IPS DF 4.7 (cell line): ENCODE data around the gene CCT5.

Experiments used
- DNase-seq: peaks from one replicate; pipeline ENCODE4 v3.0.0-alpha.2; 2013; ENCODE audit warnings: low spot score; ENCODE audit errors: extremely low read depth

The CCT5 gene

GRCh38 chr5:10249948-10250805 is at the start of gene CCT5:
Gene CCT5, plus strand, starts transcription at chr5:10250280. Its CDS starts 61 bp downstream, at chr5:10250341.
- peak; percentile 58 for DNase-seq

DNA sequence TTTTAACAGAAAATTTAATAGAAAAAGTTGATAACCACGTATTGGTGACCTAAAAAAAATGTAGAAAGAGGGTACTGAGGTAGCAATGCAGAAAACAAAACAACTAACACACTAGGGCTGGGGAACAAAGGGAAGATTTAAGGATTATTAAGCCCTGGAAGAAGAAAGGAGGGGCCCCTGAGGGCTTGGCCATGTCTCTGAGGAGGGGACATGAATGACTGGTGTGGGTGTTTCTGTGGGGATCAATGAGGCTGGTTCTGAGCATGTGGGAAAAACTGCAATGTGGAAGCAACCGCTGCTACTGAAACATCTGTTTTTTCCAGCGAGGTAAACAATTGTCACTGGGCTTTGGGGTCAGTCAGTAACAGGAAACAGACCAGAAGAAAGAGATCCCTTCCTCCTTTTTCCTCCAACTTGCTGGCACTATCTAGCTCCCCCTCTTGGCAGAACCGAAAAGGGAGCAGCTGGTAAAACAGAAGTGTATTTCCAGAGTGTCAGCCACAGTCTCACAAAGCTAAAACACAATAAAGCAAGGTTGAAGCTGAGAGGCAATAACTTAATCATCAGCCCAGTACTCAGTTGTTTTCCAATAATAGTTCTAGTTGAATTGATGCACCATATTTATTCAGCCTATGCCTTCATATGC is 48.7 kb upstream of the CCT5 start:
- peak; percentile 25 for DNase-seq

DNA sequence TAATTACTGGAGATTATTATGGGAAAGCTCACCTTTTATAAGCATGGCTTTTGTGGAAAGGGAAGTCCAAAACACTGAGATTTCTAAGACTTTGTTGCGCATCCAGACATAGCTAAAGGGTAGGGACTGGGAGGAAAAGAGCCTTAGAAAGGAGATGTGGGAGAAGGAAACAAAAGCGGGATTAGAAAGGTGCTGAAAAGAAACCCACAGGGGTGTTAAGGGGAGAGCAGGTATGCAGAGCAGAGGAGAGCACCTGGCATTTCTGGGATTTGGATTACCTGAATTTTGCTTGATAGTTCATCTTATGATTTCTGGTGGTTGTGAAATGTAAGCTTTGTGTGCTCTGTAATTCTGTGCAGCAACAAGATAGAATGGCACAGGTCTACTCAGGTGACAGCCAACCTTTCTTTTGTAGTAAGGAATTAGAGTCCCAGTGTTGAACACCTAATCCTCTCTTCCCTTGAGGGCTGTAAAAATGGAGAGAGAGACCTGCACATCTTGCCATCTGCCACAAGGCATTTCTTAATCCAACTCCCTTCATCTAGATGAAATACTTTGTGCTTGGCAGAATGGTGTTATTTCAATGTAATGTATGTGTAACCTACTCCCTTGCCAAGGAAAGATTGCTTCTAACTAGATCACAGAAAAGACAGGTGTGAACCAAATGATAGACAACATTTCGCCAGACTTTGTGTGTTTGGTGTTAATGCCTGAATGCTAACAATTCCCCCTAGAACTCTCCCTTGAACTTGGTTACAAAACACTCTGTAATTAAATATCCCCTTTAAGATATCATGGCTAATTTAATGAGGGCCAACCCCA is 47.8 kb upstream of the CCT5 start:
- DNase-seq, result no peak

DNA sequence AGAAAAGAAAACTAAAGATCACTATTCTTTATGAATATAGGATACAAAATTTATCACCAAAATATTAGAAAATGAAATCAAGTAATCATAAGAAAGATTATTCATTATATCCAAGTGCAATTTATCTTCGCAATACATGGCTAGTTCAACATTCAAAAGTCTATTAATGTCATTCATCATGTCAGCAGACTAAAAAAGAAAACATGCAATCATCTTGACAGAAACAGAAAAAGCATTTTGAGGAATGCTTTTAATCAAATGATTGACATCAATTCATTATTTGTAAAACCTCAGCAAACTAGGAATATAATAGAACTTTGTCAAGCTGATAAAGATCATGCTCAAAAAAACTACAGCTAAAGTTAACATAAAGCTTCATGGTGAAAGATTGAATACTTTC is 41.1 kb upstream of the CCT5 start:
- DNase-seq, result no peak

DNA sequence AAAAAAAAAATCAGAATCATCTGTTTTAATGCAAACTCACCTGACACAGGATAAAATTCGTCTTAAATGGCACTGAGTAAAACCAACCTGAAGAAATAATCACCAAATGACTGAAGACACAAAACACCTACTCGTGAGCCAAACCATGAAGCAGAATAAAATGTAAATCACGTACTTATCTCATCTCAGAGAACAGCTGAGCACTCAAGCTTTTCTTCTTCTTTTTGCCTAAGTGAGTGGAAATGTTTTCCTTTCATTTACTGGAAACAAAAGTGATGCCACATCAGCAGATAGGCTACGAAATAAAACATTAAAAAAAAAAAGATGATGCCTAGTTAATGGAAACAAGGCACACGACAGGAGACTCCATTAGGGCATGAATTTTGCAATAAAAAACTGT is 36.8 kb upstream of the CCT5 start:
- no peak for DNase-seq

GRCh38 chr5:10214041-10214440 is 36.0 kb upstream of the CCT5 start:
- DNase-seq, result no peak

DNA sequence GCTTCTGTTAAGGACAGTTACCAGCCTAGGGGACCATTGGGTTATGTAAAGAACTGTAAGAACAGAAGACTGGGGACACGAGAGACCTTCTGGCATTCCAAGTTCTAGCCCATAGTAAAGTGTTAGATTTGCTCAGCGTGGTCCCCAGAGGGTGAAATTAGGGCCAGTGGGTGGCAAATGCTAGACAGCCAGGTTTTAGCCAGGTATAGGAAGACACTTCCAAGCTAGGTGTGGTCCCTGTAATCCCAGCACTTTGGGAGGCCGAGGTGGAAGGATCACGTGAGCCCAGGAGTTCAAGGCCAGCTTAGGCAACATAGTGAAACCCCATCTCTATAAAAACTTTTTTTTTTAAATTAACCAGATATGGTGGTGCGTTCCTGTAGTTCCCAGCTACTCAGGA is 34.7 kb upstream of the CCT5 start:
- no peak for DNase-seq

DNA sequence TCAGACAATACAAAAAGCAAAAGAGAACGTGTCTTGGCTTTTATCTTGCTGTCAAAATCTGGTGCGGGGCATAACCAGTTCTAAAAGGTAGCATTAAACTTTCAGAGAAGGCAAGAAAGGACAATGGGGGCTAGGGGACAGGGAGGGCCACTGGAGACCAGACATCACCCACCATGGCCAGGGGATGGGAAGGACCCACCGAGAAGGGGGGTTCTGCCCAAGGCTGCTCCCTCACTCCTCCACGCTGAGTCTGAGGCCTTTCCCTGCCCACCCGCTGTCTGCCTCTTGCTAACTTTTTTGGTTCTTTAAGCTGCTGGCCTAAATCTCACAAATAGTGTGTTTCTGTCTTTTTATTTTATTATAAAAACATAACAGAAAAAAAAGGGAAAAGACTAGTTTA is 34.0 kb upstream of the CCT5 start:
- no peak for DNase-seq

GRCh38 chr5:10218658-10219057 is 31.4 kb upstream of the CCT5 start:
- no peak for DNase-seq

DNA sequence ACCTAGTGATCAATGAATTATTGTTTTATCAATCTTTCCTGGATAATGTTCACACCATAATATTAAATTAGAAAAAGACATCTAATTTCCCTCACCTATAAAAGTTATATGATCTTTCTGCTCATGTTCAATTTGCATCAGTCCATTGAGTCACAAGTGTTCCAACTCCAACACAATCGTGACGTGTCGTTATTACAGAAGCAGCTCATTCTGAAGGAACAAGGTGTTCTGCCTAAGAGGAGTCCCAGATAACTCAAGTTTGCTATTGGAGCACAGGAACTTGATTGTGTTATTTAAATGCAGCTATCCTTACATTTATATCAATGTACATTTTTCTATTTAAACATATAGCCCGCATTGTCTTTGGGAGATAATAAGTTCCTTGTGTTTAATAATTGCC is 31.0 kb upstream of the CCT5 start:
- no peak for DNase-seq

- DNase-seq, result no peak
Observed at GRCh38 chr5:10220248-10220647, 29.8 kb upstream of the CCT5 start.

- DNase-seq, result no peak
Observed at GRCh38 chr5:10222326-10222725, 27.8 kb upstream of the CCT5 start.

DNA sequence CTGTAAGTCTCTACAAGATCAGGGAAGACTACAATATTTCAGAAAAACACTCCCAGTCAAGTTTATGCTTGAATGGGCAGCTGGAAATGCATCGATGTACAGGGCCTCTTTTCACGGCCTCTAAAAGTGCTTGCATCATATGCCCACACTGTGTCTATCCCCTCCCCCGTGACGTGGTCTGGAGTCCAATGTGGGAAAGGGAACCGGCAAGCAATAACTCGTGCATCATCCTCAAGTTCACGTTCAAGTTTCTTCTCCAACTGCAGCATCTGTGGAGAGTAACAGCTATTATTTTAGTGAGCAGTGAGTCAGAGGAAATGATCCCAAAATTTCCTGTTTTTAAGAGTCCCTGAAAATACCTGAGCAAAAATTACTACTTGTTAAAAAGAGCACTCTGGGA is 22.7 kb upstream of the CCT5 start:
- DNase-seq, result no peak

- DNase-seq, result no peak
Observed at GRCh38 chr5:10228288-10228687, 21.8 kb upstream of the CCT5 start.

GRCh38 chr5:10229306-10230048 is 20.6 kb upstream of the CCT5 start:
- DNase-seq, result no peak

DNA sequence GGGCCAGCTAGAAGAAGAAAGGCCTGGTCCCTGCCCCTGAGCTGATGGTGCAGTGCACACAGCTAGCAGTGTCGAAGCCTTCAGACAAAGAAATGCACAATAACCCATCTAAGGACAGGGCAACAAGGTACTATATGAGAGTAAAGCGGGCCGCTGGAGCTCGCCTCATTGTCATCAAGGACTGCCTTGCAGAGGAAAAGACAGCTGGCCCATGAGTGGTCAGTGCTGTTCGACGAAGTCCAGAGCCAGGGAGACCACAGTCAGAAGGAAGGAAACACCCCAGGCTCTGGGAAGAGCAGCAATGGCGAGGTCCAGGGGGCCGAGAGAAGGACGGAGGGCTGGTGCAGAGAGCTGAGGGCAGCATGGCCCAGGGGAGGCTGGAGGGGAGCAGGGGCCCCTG is 17.7 kb upstream of the CCT5 start:
- DNase-seq, result no peak

GRCh38 chr5:10233011-10233410 is 17.1 kb upstream of the CCT5 start:
- DNase-seq, result no peak

GRCh38 chr5:10233505-10233904 is 16.6 kb upstream of the CCT5 start:
- no peak for DNase-seq

- no peak for DNase-seq
Observed at GRCh38 chr5:10235350-10235749, 14.7 kb upstream of the CCT5 start.

DNA sequence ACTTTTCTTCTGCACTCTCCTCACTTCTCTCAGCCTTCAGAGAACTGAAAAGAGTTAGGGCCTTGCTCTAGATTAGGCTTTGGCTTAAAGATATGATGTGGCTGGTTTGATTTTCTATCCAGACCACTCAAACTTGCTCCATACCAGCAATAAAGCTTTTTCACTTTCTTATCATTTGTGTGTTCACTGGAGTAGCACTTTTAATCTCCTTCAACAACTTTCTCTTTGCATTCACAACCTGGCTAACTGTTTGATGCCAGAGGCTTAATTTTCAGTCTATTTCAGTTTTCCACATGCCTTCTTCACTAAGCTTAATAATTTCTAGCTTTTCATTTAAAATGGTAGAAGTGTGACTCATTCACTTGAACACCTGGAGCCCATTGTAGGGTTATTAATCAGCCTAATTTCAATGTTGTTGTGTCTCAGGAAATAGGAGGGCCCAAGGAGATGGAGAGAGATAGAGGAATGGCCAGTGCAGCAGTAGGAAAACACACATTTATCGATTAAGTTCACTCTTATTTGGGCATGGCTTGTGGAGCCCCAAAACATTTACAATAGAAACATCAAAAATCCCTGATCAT is 6.3 kb upstream of the CCT5 start:
- DNase-seq, result no peak

DNA sequence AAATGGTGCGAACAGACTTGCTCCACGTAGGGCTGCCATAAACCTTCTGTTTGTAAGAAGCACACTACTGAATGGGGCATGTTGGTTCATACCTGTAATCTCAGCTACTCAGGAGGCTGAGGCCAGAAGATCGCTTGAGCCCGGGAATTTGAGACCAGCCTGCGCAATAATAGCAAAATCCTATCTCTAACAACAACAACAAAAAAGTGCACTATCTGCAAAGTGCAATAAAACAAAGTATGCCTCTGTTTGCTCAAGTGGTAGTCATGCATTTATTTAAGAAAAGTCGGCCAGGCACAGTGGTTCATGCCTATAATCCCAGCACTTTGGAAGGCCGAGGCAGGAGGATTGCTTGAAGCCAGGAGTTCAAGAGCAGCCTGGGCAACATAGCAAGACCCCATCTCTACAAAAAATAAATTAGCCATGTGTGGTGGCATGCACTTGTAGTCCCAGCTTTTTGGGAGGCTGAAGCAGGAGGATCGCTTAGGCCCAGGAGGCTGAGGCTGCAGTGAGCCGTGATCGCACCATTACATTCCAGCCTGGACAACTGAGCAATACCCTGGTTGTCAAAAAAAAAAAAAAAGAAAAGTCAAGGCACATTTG is 5.6 kb upstream of the CCT5 start:
- DNase-seq, result no peak
